HepG2 (cell line): ENCODE results near the gene MTCH1.

Experiments
- MAX ChIP-seq: IDR thresholded peaks from 2 replicates; pipeline ENCODE4 v1.6.1; 2012; ENCODE audit warnings: inconsistent platforms
- ZNF207 ChIP-seq: fragments of 450-650 bp; IDR thresholded peaks from 2 replicates; pipeline ENCODE4 v1.6.1; 2016; ENCODE audit warnings: antibody characterized with exemption, borderline replicate concordance
- ZNF609 ChIP-seq: sonication (generic); formaldehyde crosslinking; IDR thresholded peaks from 2 replicates; pipeline ENCODE4 v1.4.0; 2020; ENCODE audit warnings: mild to moderate bottlenecking, missing genetic modification reagents, borderline replicate concordance

- TF ChIP-seq ZNF207 (no peak), ZNF609 (CRISPR knock-in tag) (no peak), MAX (no peak)
Measured at GRCh38 chr6:37014667-37015066, 28.7 kb upstream of the MTCH1 start.
